ENCODE data around the gene MARCHF2. TPM values are rescaled to one million over a fixed set of nuclear protein-coding genes. Genes with fewer than 3 reads are reported as not detected.
"Not testable (repeated sequence)": the region's sequence is repeated elsewhere in the genome, so short reads cannot be mapped to it uniquely, and the experiment has no call there.

The MARCHF2 gene
- total RNA-seq, 1 donor from 2014 or later, result 58.7 TPM

- not testable (repeated sequence) for ATAC-seq
- H3K27ac ChIP-seq, result peak overlapping the region; percentile 17
Observed at GRCh38 chr19:8385103-8385502, 28.0 kb upstream of the MARCHF2 start.

GRCh38 chr19:8385566-8385965, 27.5 kb upstream of the MARCHF2 start:
- not testable (repeated sequence) for H3K36me3 ChIP-seq
- H3K27ac ChIP-seq, result peak overlapping the region; percentile 17

More at GRCh38 chr19:8385103-8385502, 28.0 kb upstream of the MARCHF2 start:
- H3K4me3 ChIP-seq; H3K9me3 ChIP-seq; DNase-seq; intact Hi-C loops (cut with DNase I); H3K36me3 ChIP-seq; H3K27me3 ChIP-seq: not testable (repeated sequence)
- H3K4me1 ChIP-seq, result peaks cover 14% of the 10 kb centered on the region

GRCh38 chr19:8386419-8386818, 26.7 kb upstream of the MARCHF2 start:
- H3K27ac ChIP-seq, result not testable (repeated sequence)

More at GRCh38 chr19:8385566-8385965, 27.5 kb upstream of the MARCHF2 start:
- intact Hi-C loops (cut with DNase I); H3K9me3 ChIP-seq; H3K27me3 ChIP-seq; H3K4me3 ChIP-seq; ATAC-seq; DNase-seq: not testable (repeated sequence)
- peaks cover 14% of the 10 kb centered on the region for H3K4me1 ChIP-seq

GRCh38 chr19:8386990-8387389, 26.1 kb upstream of the MARCHF2 start:
- no peak overlapping the region for H3K4me3 ChIP-seq
- no peaks in the 10 kb centered on the region for H3K36me3 ChIP-seq
- no peaks in the 10 kb centered on the region for H3K9me3 ChIP-seq
- H3K27ac ChIP-seq, result no peak overlapping the region
- intact Hi-C loops (cut with DNase I), result no loop called here
- no peak for TF ChIP-seq CTCF (IDR thresholded peaks at IDR 0.05)
- no peak for ATAC-seq
- H3K4me1 ChIP-seq, result peaks cover 26% of the 10 kb centered on the region
- H3K27me3 ChIP-seq, result no peaks in the 10 kb centered on the region
- no peak for DNase-seq

More at GRCh38 chr19:8386419-8386818, 26.7 kb upstream of the MARCHF2 start:
- DNase-seq; H3K4me3 ChIP-seq; H3K9me3 ChIP-seq; H3K36me3 ChIP-seq; ATAC-seq; H3K27me3 ChIP-seq; intact Hi-C loops (cut with DNase I): not testable (repeated sequence)
- peaks cover 20% of the 10 kb centered on the region for H3K4me1 ChIP-seq

GRCh38 chr19:8387688-8388611, 25.2 kb upstream of the MARCHF2 start:
- Histone ChIP-seq H3K4me1 (peaks cover 36% of the 10 kb centered on the region), H3K4me3 (no peak overlapping the region), H3K9me3 (no peaks in the 10 kb centered on the region), H3K27me3 (no peaks in the 10 kb centered on the region), H3K27ac (no peak overlapping the region), H3K36me3 (no peaks in the 10 kb centered on the region)
- ATAC-seq (no peak), DNase-seq (no peak)
- no peak for TF ChIP-seq CTCF (IDR thresholded peaks at IDR 0.05)
- intact Hi-C loops (cut with DNase I), result no loop called here

- Histone ChIP-seq H3K9me3 (no peaks in the 10 kb centered on the region), H3K4me1 (peaks cover 42% of the 10 kb centered on the region), H3K27me3 (no peaks in the 10 kb centered on the region), H3K27ac (no peak overlapping the region), H3K4me3 (no peak overlapping the region), H3K36me3 (no peaks in the 10 kb centered on the region)
- TF ChIP-seq CTCF (IDR thresholded peaks at IDR 0.05), result no peak
- intact Hi-C loops (cut with DNase I), result no loop called here
- ATAC-seq, result no peak
- no peak for DNase-seq
Observed at GRCh38 chr19:8388612-8388958, 24.5 kb upstream of the MARCHF2 start.

- Histone ChIP-seq H3K27me3 (no peaks in the 10 kb centered on the region), H3K4me3 (peak within 1 kb of the TSS; percentile 83), H3K9me3 (no peaks in the 10 kb centered on the region), H3K4me1 (peaks cover 56% of the 10 kb centered on the region), H3K27ac (peak within 1 kb of the TSS; percentile 100), H3K36me3 (no peaks in the 10 kb centered on the region)
- DNase-seq (peak; percentile 99), ATAC-seq (peak; percentile 94)
- no peak for TF ChIP-seq CTCF (IDR thresholded peaks at IDR 0.05)
- intact Hi-C loops (cut with DNase I), result no loop called here
Observed at GRCh38 chr19:8389891-8390616, 23.1 kb upstream of the MARCHF2 start, which contains the start of gene RAB11B. RAB11B (plus strand) TSS chr19:8390360; CDS start chr19:8390417, 57 bp downstream.

Measured in upper lobe of right lung (tissue), 1 donor.